GM15510 (cell line): ENCODE results near the gene ANK3.

Experiments used
- POLR2A ChIP-seq: IDR thresholded peaks from 3 replicates; pipeline ENCODE4 v1.6.1; 2011; ENCODE audit warnings: borderline replicate concordance; ENCODE audit not compliant: insufficient read length; ENCODE audit errors: extremely low read depth

ANK3 gene

DNA sequence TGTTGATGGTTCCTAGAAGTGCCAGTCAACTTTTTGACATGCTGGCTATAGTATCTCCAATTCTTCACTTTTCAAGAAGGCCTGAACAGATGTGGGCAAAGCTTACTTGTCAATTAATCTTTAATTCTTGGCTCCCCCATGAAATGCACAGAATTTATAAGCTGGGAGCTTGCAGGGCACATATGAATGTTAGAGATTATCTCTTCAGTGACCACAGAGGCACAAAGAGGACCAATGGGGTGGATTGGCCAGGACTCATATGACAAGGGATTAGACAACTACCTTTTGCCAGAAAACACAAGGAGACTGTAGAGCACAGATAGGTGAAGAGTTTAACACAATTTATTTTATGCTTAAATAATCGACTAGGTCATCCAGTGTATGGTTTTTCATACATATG lies 361.6 kb downstream of the ANK3 start:
- no peak for TF ChIP-seq POLR2A

- no peak for TF ChIP-seq POLR2A
These were observed 364.4 kb downstream of the ANK3 start for GRCh38 chr10:60025279-60025678.

DNA sequence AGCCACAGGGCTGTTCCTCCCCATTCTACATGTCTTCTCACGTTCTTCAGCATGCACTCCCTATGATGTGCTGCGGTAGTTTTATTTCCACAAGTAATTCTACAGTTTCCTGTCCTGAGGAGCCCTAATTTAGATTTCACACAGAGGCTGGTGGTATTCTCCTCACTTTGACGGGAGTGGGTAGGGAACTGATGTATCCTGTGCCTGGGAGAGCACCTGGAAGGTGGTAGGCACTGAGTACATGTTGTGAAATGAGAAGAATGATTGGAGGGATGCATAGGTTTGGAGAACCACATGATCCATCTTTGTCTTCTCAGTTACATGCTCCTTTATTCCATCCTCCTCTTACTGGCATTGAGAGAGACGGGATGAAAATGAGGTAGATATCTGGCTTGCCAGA lies 365.2 kb downstream of the ANK3 start:
- no peak for TF ChIP-seq POLR2A

DNA sequence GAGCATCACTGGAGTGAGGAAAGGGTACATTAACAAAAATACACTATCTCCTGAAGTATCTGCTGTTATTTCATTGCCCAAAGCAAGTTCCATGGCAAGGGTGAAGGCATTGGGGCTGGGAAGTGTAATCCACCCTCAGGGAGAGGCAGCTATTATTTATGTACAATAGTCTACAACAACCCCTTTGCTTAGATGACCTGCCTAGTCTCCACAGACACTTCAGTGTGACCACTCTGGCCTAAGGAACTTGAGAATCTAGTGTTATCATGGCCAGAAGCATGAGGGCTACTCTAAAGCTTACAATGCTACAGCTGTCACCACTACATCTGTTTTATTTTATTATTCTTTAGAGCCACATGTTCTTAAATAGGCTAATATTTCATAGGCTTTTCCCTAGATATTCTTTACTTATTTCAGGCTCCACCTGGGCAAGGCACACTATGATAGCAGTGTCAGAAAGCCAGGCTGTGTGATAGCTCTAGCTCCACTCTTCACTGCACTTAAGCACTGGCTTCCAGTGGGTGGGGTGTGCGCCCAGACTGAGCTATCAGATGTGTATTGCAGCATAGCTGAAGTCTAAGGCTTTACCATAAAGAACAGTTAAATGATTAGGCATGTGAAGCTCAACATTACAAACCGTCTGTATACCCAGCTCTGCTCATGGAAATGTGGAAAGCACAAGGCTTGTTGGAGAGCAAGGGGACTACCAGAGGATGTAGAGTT lies 366.4 kb downstream of the ANK3 start:
- no peak for TF ChIP-seq POLR2A

DNA sequence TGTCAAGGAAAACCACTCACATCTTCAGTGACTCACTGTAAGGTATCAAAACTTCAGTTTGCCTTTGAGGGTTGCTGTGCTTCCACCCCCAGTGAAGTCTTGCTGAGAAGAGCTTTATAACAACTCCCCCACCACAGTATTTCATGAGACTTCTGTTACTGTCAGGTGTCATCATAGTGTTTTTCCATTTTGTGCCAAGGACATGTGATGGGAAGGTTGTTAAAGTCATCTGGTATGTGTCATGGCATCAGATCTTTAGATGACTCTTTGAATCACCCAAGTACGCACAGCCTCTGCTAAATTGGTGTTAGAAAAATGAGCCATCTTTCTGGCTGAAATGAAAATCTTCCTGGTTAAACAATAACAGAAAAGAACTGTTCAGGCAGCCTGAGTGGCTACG lies 368.3 kb downstream of the ANK3 start:
- TF ChIP-seq POLR2A, result no peak

DNA sequence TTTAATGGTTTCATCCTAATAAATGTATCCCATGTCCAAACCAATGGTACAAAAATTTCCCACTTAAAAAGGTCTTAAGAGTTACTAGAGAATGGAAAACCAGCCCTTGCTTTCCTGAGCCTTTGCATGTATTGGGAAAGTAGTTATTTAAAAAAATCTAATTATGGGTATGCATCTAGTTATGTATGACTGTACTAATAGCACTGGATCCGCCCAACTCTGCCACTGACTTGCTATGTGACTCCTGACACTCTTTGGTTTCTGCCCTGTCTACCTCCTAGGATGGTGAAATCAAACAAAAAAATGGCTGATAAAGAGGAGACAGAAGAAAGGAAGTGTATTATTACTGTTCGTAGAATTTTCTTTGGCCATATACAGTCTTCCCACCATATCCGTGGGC lies 372.9 kb downstream of the ANK3 start:
- no peak for TF ChIP-seq POLR2A

DNA sequence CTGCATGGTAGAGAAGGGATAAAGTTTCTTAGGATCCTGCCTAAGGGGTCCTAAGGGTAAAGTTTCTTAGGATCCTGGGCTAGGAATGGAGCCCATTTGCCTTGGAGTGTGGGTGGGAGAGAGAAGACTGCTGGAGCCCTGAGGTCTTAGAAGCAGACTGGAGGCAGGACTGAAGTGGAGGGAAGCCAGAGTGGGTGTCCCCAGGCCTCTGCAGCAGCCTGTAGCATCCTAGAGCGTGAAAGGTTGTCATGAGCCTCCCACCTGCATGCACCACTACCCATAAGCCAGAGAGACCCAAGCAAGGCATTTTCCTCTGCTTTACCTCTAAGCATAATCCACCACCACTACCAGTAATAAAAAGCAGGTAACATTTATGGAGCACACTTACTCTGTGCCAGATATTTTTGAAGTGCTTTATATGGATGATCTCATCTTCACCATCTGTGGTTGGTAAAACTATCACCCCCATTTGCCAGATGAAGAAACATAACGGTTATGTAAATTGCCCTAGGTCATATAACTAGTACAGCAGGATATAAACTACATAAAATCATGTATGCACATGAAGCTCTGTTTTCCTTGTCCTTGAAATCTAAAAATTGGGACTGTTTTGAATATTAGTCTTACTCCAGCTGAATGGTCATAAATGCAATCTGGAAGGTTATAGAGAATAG lies 379.8 kb downstream of the ANK3 start:
- TF ChIP-seq POLR2A, result no peak

DNA sequence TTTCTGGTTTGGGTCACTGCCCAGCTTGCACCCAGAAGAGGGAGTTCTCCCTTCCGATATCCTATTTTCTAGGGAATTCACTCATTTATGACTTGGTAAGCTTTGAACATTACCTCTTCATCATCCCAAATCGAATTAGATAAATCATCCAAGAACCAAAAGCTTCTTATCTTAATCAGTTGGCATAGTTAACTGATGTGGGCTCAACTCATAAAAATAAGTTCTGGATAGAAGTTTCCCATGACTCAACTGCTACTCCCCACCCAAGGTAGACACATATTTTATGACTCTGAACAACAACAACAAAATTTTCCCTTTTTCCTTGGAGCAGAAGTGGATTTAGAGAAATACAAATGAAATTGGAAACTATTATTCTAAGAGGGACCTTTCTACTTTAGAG lies 380.4 kb downstream of the ANK3 start:
- TF ChIP-seq POLR2A, result no peak

DNA sequence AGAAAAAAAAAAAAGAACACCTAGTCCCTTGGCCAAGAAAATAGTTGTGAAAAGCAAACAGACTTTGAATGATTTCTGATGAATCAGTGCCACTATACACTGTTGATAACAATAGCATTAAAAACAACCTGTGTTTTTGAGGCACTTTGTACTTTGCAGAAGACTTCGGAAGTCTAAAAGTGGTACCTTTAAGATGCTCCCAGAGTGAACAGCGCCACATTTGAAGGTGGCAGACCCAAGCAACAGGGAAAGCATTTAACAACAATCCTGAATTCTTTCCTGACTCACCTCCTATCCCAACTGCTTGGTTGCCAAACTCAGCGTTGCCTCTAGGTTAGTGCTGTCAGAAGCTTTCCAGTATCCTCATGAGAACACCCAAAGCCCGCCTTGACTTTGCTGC lies 380.9 kb downstream of the ANK3 start:
- no peak for TF ChIP-seq POLR2A

DNA sequence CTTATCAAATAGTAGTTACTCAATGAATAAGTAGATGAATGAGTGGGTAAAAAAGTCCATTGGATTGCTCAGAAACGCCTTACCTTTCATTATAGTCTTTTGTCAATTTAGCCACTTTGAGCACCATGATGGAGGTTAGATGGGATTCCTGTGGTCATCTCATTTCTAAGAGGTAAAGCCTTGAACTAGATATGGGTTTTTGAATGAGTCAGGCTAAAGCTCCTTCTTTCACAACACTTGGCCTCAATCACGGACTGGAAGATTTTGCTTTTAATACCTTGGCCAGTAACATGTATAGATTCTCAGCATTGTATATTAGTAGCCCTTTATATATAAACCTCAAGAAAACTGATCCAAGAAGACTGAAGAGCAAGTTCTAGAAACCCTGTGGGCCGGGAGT lies 383.6 kb downstream of the ANK3 start:
- TF ChIP-seq POLR2A, result no peak

DNA sequence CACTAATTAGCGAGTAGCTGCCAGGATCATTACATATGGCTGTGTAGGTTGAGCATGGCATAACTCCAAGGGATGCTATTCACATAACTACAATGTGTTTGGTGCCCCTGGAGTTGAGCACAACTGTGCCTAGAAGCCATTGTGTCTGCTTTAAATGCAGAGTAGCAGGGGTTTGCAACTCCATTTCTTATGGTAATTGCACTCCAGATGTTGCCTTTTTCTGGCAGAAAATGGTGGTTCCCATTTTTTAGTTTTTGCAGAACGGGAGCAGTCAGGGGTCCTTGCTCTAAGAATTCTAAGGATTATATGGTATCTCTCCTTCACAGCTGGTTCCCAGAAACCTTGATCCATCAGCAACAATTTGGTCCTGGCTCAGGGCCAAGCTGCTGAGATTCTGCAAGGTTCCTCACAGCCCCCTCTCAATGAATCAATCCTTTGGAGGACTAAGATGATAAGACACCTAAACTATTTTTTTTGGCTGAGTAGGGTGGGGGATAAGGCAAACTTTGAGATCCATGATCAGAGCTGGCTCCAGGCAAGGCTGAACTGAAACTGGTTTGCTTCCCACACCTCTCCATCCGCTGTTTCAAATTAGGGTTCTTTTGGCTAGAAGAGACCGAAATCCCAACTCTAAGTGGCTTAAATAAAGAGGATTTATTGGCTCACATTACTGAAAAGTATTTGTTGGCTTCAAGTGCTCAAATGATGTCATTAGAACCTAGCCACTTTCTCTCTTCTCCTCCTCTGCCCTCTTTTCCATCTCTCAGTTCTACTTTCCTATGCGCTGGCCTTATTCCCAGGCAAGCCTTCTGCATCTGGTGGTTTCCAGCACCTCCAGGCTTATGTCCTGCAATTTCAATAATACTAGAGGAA lies 385.8 kb downstream of the ANK3 start:
- no peak for TF ChIP-seq POLR2A

DNA sequence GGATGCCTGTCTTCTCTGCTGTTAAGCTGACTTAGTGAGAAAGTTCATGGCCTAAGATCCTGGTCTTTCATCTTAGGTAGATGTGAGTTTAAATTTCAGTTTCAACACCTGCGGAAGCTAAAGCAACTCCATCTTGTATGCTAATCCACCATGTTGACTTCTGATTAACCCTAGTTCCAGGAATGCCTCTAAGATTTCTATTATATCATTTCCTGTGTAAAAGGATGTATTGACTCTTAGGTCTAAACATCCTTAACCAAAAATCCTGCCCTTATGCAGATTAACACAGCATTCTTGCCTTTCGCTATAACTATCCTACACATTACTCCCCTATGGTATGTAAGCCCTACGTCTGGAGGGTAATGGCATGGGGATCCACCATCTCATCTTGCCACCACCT lies 388.9 kb downstream of the ANK3 start:
- no peak for TF ChIP-seq POLR2A

DNA sequence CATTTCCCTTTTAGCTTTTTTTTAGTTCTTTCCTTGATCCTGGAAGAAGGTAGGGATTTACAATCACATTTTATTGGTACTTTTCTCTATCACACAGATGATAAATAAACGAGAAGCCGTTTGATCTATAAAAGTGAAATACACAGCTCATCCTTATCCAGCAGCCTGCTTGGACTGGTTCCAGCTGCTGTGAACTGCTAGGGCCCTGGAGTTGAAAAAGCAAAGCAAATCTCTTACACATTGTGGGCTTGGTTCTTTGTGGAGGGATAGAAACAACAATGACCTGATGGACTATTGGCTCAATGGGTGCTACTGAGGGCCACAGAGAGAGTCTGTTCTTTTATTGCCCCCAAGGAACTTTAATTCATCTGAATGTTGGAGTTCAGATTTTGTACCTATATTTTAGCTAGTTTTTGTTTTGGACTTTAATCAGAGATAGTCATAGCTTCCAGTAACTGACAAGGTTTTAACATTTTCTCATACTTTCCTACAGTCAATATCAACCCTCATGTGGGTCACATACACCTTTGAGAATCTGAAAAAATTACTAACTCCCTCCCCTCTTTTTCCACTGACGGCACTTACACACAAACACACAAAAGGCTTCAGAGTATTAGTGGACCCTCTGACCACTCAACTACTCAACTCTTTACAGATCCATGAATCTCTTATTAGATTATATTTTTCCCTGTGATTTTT lies 391.7 kb downstream of the ANK3 start:
- TF ChIP-seq POLR2A, result no peak

DNA sequence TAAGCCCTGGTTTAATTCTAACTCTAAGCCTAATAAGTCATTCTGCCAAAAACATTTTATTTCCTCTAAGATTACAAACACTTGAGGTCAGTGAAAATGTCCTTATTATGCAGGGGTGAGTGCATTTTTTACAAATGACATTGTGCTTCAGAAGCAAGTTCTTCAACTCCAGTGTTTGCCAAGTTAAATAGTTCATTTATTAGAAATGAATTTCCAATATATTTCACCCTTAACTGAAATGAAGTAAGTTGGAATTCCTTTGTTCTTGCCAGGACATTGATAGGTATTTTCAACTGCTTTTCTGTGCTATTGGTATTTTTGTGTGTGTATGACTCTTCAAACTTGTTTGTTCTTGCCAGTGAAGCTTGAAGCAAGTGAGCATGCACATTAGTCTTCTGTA lies 393.8 kb downstream of the ANK3 start:
- no peak for TF ChIP-seq POLR2A

DNA sequence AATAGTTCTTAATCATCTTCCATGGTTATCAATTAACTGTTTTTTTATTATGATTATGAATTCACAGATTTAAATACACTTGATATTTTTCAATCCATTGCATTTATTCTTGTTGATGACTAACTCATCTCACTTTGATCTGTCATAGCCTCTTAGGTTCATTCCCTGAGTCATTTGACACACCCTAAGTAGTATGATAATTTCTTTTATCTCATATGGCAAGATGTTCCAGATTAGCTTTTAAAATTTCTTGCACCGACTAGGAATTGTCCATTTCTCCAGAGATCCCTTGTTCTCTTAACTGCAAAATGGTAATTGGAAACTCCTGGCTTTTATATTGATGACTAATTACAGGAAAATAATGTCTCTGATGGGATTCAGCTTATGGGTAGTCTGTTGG lies 395.7 kb downstream of the ANK3 start:
- no peak for TF ChIP-seq POLR2A
